GM19238 (cell line): Measurements from ENCODE around the gene ERBB4.

Experiments used
- DNase-seq: peaks from one replicate; pipeline ENCODE4 v3.0.0; 2011; ENCODE audit warnings: low spot score; ENCODE audit not compliant: insufficient read length

ERBB4 gene

GRCh38 chr2:211361383-211361782 lies 1177.2 kb downstream of the ERBB4 start:
- no peak for DNase-seq

- no peak for DNase-seq
Observed at GRCh38 chr2:211359347-211359746, 1179.3 kb downstream of the ERBB4 start.

GRCh38 chr2:211358504-211358903 lies 1180.1 kb downstream of the ERBB4 start:
- no peak for DNase-seq

- no peak for DNase-seq
Observed at GRCh38 chr2:211354481-211354880, 1184.1 kb downstream of the ERBB4 start.

- no peak for DNase-seq
Observed at GRCh38 chr2:211351987-211352386, 1186.6 kb downstream of the ERBB4 start.

- no peak for DNase-seq
Observed at GRCh38 chr2:211349031-211349430, 1189.6 kb downstream of the ERBB4 start.

- DNase-seq, result no peak
Observed at GRCh38 chr2:211347328-211347727, 1191.3 kb downstream of the ERBB4 start.

- DNase-seq, result no peak
Observed at GRCh38 chr2:211344289-211344688, 1194.3 kb downstream of the ERBB4 start.

- DNase-seq, result no peak
Observed at GRCh38 chr2:211333377-211333776, 1205.2 kb downstream of the ERBB4 start.

- no peak for DNase-seq
Observed at GRCh38 chr2:211331736-211332135, 1206.9 kb downstream of the ERBB4 start.

GRCh38 chr2:211329882-211330281 lies 1208.7 kb downstream of the ERBB4 start:
- DNase-seq, result no peak

- no peak for DNase-seq
Observed at GRCh38 chr2:211329421-211329820, 1209.2 kb downstream of the ERBB4 start.

- DNase-seq, result no peak
Observed at GRCh38 chr2:211328126-211328525, 1210.5 kb downstream of the ERBB4 start.
